C4-2B (cell line): Measurements from ENCODE around the gene FAM89B.

ENCODE experiments used
- H3K27ac ChIP-seq: fragments of 450-650 bp; 2 replicates; pipeline ENCODE4 v1.5.1; 2017
- CTCF ChIP-seq: fragments of 450-650 bp; conservative IDR thresholded peaks from 2 replicates; pipeline ENCODE4 v1.5.1; 2017; ENCODE audit warnings: mild to moderate bottlenecking
- ZFX ChIP-seq: fragments of 450-650 bp; IDR thresholded peaks from 2 replicates; pipeline ENCODE4 v1.6.1; 2017

Gene FAM89B

GRCh38 chr11:65555693-65556231 is 16.6 kb upstream of the FAM89B start:
- TF ChIP-seq CTCF: no peak
- no peak for TF ChIP-seq ZFX
- H3K27ac ChIP-seq: no peak overlapping the region

- H3K27ac ChIP-seq: no peak overlapping the region
- TF ChIP-seq ZFX (no peak), CTCF (no peak)
These were observed 15.7 kb upstream of the FAM89B start for GRCh38 chr11:65556470-65557279.

- no peak for TF ChIP-seq ZFX
- TF ChIP-seq CTCF: no peak
- peak overlapping the region; percentile 68 for H3K27ac ChIP-seq
These were observed 14.9 kb upstream of the FAM89B start for GRCh38 chr11:65557280-65558001.

GRCh38 chr11:65558002-65558929 is 14.1 kb upstream of the FAM89B start, which contains the start of gene LTBP3:
TSS of gene LTBP3 (minus strand) at chr11:65558359. CDS start at chr11:65557959, 400 bp downstream.
- TF ChIP-seq ZFX: peak; percentile 26; the same call in 1 of the 2 replicates
- no peak for TF ChIP-seq CTCF
- peak within 1 kb of the TSS; percentile 68 for H3K27ac ChIP-seq

DNA sequence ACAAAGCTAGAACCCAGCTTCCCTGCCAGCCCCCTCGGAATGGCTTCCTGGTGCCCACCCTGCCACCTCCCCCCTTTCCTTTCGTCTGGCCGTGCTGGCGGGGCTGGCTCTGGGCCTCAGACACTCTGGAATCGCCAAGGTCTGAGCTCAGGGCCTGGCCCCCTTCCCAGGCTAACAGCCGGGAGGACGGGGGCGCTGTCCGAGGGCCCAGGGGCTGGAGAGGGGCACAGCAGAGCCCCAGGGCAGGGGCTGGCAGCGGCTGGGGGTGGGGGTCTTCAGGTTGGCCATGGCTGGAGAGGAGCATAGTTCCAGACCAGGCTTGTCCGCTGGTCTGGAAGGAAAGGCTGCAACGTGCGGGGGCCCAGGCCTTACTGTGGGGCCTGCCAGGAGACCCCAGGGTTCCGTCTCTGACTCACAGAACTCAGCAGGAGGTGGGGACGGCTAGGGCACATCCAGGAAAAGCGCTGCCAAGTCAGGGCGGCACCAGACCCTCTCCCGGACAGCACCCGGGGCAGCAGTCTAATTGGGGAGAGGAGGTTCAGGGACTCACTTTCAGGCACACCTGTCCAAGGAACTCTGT is 13.3 kb upstream of the FAM89B start:
- TF ChIP-seq ZFX (no peak), CTCF (no peak)
- peak overlapping the region; percentile 68 for H3K27ac ChIP-seq

DNA sequence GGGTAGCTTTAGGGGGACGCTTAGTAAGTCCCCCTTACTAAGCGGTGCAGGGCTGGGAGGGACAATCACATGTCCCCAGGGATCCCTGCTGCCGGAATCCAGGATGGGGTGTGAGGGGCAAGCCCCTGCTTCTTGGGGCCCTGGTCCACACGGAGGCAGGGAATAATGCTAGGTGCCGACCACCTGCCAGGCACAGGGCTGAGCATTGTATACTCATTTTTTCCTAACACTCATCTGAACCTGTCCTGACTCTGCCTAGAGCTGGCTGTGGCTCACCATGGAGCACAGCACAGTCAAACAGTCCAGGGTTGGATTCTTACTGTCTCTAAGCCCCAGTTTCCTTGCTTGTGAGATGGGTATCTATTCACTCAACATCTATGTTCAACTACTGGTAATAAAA is 12.8 kb upstream of the FAM89B start:
- H3K27ac ChIP-seq: peak overlapping the region; percentile 68
- no peak for TF ChIP-seq ZFX
- no peak for TF ChIP-seq CTCF
